HCT116 (cell line): ENCODE data around the gene UACA. TPM values are rescaled to one million over a fixed set of nuclear protein-coding genes. Genes with fewer than 3 reads are reported as not detected.

ENCODE experiments used
- ATAC-seq: fragments of 200-7000 bp; cut with Tn5 transposase; 2 replicates; pipeline ENCODE4 v1.9.1; 2020; ENCODE audit warnings: mild to moderate bottlenecking, moderate library complexity
- BruUV-seq: library from RNA; stranded (reverse); fragments of 400-500 nt; replicated peaks from 2 replicates; lab custom pipeline; 2021; lab: Mats Ljungman, UMichigan
- CTCF ChIA-PET: fragments of 300-600 bp; sonication (Branson Sonifier 250); formaldehyde crosslinking; loops from one replicate; lab custom pipeline; 2021; ENCODE audit warnings: antibody characterized with exemption; lab: Charles Lee
- POLR2A ChIA-PET: fragments of 300-600, 350-600 bp; sonication (Branson Sonifier 250); formaldehyde crosslinking; loops from one replicate; lab custom pipeline; 2021; ENCODE audit warnings: antibody characterized with exemption; lab: Charles Lee
- RAD21 ChIA-PET, 2 experiments: fragments of 300-600 bp; sonication (Branson Sonifier 250); formaldehyde crosslinking; loops; one replicate each; lab custom pipeline; 2023; ENCODE audit warnings: low total read pairs in 2 of 2; ENCODE audit not compliant: uncharacterized antibody in 2 of 2, unreplicated experiment in 2 of 2, low non-redundant PET in 1 of 2; lab: Charles Lee
- DNase-seq: peaks from one replicate; pipeline ENCODE4 v3.0.0-alpha.2; 2010; ENCODE audit warnings: low read depth, low spot score
- H2AFZ ChIP-seq: fragments of 200-600 bp; shearing (Covaris generic), sonication (generic); 2 replicates; pipeline ENCODE4 v1.6.1; 2017; ENCODE audit warnings: low read depth, mixed run types, mixed read lengths, antibody characterized with exemption, low read length; ENCODE audit not compliant: poor library complexity, severe bottlenecking
- H3K27ac ChIP-seq: 2 replicates; pipeline ENCODE4 v1.5.1; 2012; ENCODE audit warnings: low read depth, low read length
- H3K27me3 ChIP-seq: fragments of 200-600 bp; sonication (generic); 2 replicates; pipeline ENCODE4 v1.6.1; 2016; ENCODE audit warnings: mixed run types, low read length, mixed read lengths; ENCODE audit not compliant: insufficient read depth
- H3K36me3 ChIP-seq, 2 experiments: fragments of 200-500 bp in 1 of 2; fragments of 200-600 bp in 1 of 2; sonication (Bioruptor generic) in 1 of 2; sonication (generic) in 1 of 2; 2 replicates each; pipeline versions ENCODE4 v1.5.1 to v1.6.1; 2014 to 2016; ENCODE audit warnings: low read length in 2 of 2, inconsistent platforms in 1 of 2, mixed read lengths in 1 of 2, mixed run types in 1 of 2; ENCODE audit not compliant: insufficient read depth in 2 of 2, control insufficient read depth in 1 of 2
- H3K4me1 ChIP-seq, 2 experiments: fragments of 200-600 bp in 1 of 2; sonication (generic) in 1 of 2; 2 replicates each; pipeline versions ENCODE4 v1.5.1 to v1.6.1; 2012 to 2017; ENCODE audit warnings: low read length in 2 of 2, inconsistent platforms in 1 of 2, mild to moderate bottlenecking in 1 of 2, mixed read lengths in 1 of 2, mixed run types in 1 of 2, moderate library complexity in 1 of 2; ENCODE audit not compliant: insufficient read depth in 2 of 2, control insufficient read depth in 1 of 2
- H3K4me2 ChIP-seq: fragments of 200-600 bp; sonication (generic); 2 replicates; pipeline ENCODE4 v1.6.1; 2017; ENCODE audit warnings: mixed run types, low read length, mixed read lengths
- H3K4me3 ChIP-seq, 2 experiments: fragments of 200-600 bp in 1 of 2; sonication (generic) in 1 of 2; replicated peaks in 1 of 2; 2 replicates each; pipeline ENCODE4 v1.5.1; 2011 to 2016; ENCODE audit warnings: low read length in 2 of 2, control low read depth in 1 of 2, low read depth in 1 of 2, mild to moderate bottlenecking in 1 of 2, mixed read lengths in 1 of 2, mixed run types in 1 of 2
- H3K79me2 ChIP-seq: fragments of 200-600 bp; sonication (generic); 2 replicates; pipeline ENCODE4 v1.6.1; 2017; ENCODE audit warnings: mild to moderate bottlenecking, mixed run types, low read length, moderate library complexity, mixed read lengths; ENCODE audit not compliant: insufficient read depth
- H3K9ac ChIP-seq: fragments of 200-600 bp; sonication (generic); 2 replicates; pipeline ENCODE4 v1.6.1; 2016; ENCODE audit warnings: low read length, mixed read lengths
- H3K9me2 ChIP-seq: fragments of 200-600 bp; sonication (generic), shearing (Covaris generic); 2 replicates; pipeline ENCODE4 v1.6.1; 2017; ENCODE audit warnings: mixed run types, mild to moderate bottlenecking, moderate library complexity; ENCODE audit not compliant: insufficient read depth
- H3K9me3 ChIP-seq, 2 experiments: fragments of 200-500 bp in 1 of 2; fragments of 200-600 bp in 1 of 2; sonication (Bioruptor generic) in 1 of 2; sonication (generic) in 1 of 2; 2 replicates each; pipeline ENCODE4 v1.6.1; 2014 to 2017; ENCODE audit warnings: low read length in 2 of 2, mixed read lengths in 2 of 2, inconsistent platforms in 1 of 2, low read depth in 1 of 2, mild to moderate bottlenecking in 1 of 2, mixed run types in 1 of 2, moderate library complexity in 1 of 2; ENCODE audit not compliant: control insufficient read depth in 1 of 2, insufficient read depth in 1 of 2
- H4K20me1 ChIP-seq: fragments of 200-600 bp; sonication (generic), shearing (Covaris generic); 2 replicates; pipeline ENCODE4 v1.6.1; 2017; ENCODE audit warnings: mixed run types, mild to moderate bottlenecking, moderate library complexity; ENCODE audit not compliant: insufficient read depth
- CBX3 ChIP-seq: IDR thresholded peaks from 2 replicates; pipeline ENCODE4 v1.6.1; 2012; ENCODE audit warnings: low read depth
- CEBPB ChIP-seq: IDR thresholded peaks from 2 replicates; pipeline ENCODE4 v1.6.1; 2012; ENCODE audit warnings: low read depth
- ELF1 ChIP-seq: IDR thresholded peaks from 2 replicates; pipeline ENCODE4 v1.6.1; 2012; ENCODE audit warnings: low read depth, borderline replicate concordance
- EZH2 ChIP-seq: fragments of 200-600 bp; sonication (generic); IDR thresholded peaks from 2 replicates; pipeline ENCODE4 v1.6.1; 2017; ENCODE audit warnings: antibody characterized with exemption, mixed run types
- EZH2phosphoT487 ChIP-seq: fragments of 200-600 bp; IDR thresholded peaks from 2 replicates; pipeline ENCODE4 v1.6.1; 2018; ENCODE audit warnings: antibody characterized with exemption, borderline replicate concordance
- FOSL1 ChIP-seq: IDR thresholded peaks from 2 replicates; pipeline ENCODE4 v1.6.1; 2012; ENCODE audit warnings: low read depth
- POLR2A ChIP-seq: IDR thresholded peaks from 2 replicates; pipeline ENCODE4 v1.7.0; 2011; ENCODE audit warnings: borderline replicate concordance; ENCODE audit not compliant: insufficient read depth, insufficient read length; ENCODE audit errors: extremely low read depth
- RAD21 ChIP-seq: IDR thresholded peaks from 2 replicates; pipeline ENCODE4 v1.6.1; 2012; ENCODE audit warnings: low read depth, mild to moderate bottlenecking
- SIN3A ChIP-seq: IDR thresholded peaks from 2 replicates; pipeline ENCODE4 v1.6.1; 2012; ENCODE audit warnings: low read depth
- SP1 ChIP-seq: IDR thresholded peaks from 2 replicates; pipeline ENCODE4 v1.6.1; 2012; ENCODE audit warnings: low read depth
- SRF ChIP-seq: IDR thresholded peaks from 2 replicates; pipeline ENCODE4 v1.6.1; 2012; ENCODE audit warnings: low read depth
- TCF7L2 ChIP-seq: IDR thresholded peaks from 2 replicates; pipeline ENCODE4 v1.7.0; 2011; ENCODE audit warnings: borderline replicate concordance, inconsistent platforms; ENCODE audit not compliant: insufficient read depth, insufficient read length; ENCODE audit errors: extremely low read depth
- YY1 ChIP-seq: IDR thresholded peaks from 2 replicates; pipeline ENCODE4 v1.6.1; 2011; ENCODE audit warnings: low read length, low read depth, moderate library complexity, mild to moderate bottlenecking; ENCODE audit not compliant: insufficient replicate concordance; ENCODE audit errors: extremely low read depth
- ZFX ChIP-seq: fragments of 450-650 bp; IDR thresholded peaks from 2 replicates; pipeline ENCODE4 v1.6.1; 2017
- ZNF274 ChIP-seq: fragments of 200-500 bp; sonication (Bioruptor generic); IDR thresholded peaks from 2 replicates; pipeline ENCODE4 v1.6.1; 2014; ENCODE audit warnings: mild to moderate bottlenecking, low read depth, low read length, inconsistent platforms
- intact Hi-C: fragments of 100-400 bp; cut with micrococcal nuclease; formaldehyde crosslinking; loops from 2 replicates; pipeline ENCODE4 v1.10.0; 2022
- total RNA-seq: library from RNA; stranded (reverse); gene quantifications from one replicate; pipeline ENCODE4 v1.2.1, GENCODE V29; 2021; ENCODE audit not compliant: unreplicated experiment
- TF ChIP-seq, protein P1 (sequence below): IDR thresholded peaks from 2 replicates; pipeline ENCODE4 v1.6.1; 2012; ENCODE audit warnings: low read depth
- TF ChIP-seq, protein P2 (sequence below), 3 experiments: fragments of 200-600 bp in 1 of 3; sonication (generic) in 1 of 3; IDR thresholded peaks in 2 of 3; conservative IDR thresholded peaks in 1 of 3; 2 replicates each; pipeline ENCODE4 v1.5.1; 2012 to 2017; ENCODE audit warnings: low read depth in 2 of 3, low read length in 2 of 3, antibody characterized with exemption in 1 of 3, borderline replicate concordance in 1 of 3, control low read depth in 1 of 3, mild to moderate bottlenecking in 1 of 3, mixed read lengths in 1 of 3, mixed run types in 1 of 3, moderate library complexity in 1 of 3; ENCODE audit not compliant: insufficient read depth in 1 of 3

Gene UACA
- total RNA-seq, 1 experiment from 2014 or later = 47.4 TPM

DNA sequence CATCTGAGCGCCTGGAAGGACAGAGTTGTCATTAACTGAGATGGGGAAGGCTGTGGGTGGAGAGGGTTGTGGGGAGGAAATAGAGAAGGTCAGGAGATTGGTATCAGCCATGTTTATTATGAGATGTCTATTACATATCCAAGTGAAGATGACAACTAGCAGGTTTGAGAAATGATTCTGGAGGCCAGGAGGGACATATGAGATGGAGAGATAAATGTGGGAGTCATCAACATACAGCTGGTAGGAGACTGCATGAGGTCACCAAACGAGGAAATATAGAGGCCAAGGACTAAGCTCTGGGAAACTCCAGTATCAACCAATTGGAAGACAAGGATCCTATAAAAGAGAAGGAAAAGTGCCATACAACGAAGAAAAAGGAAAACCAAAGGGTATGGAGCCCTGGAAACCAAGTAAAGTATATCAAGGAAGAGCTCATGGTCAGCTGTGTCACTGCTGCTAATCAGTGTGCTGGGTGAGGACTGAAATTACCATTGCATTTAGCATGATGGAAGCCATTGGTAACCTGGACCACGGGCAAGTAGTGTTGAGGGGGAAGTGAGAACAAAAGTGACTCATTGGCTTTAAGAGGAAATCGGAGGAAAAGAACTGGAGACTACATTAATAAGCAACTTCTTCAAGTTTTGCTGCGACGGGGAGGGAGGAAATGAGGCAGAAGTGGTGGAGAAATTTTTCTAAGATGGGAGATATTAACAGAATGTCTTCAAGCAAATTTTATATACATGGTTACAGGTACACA lies 14.0 kb upstream of the UACA start:
- intact Hi-C loops = no loop called here
- no peak for TF ChIP-seq CEBPB
- TF ChIP-seq CBX3 = no peak
- TF ChIP-seq ZFX = no peak
- TF ChIP-seq TCF7L2 = no peak
- TF ChIP-seq EZH2phosphoT487 = no peak
- no peak for TF ChIP-seq FOSL1
- no peak for TF ChIP-seq SP1
- TF ChIP-seq SIN3A = no peak
- TF ChIP-seq, protein P1, sequence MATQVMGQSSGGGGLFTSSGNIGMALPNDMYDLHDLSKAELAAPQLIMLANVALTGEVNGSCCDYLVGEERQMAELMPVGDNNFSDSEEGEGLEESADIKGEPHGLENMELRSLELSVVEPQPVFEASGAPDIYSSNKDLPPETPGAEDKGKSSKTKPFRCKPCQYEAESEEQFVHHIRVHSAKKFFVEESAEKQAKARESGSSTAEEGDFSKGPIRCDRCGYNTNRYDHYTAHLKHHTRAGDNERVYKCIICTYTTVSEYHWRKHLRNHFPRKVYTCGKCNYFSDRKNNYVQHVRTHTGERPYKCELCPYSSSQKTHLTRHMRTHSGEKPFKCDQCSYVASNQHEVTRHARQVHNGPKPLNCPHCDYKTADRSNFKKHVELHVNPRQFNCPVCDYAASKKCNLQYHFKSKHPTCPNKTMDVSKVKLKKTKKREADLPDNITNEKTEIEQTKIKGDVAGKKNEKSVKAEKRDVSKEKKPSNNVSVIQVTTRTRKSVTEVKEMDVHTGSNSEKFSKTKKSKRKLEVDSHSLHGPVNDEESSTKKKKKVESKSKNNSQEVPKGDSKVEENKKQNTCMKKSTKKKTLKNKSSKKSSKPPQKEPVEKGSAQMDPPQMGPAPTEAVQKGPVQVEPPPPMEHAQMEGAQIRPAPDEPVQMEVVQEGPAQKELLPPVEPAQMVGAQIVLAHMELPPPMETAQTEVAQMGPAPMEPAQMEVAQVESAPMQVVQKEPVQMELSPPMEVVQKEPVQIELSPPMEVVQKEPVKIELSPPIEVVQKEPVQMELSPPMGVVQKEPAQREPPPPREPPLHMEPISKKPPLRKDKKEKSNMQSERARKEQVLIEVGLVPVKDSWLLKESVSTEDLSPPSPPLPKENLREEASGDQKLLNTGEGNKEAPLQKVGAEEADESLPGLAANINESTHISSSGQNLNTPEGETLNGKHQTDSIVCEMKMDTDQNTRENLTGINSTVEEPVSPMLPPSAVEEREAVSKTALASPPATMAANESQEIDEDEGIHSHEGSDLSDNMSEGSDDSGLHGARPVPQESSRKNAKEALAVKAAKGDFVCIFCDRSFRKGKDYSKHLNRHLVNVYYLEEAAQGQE = no peak
- TF ChIP-seq, protein P2, sequence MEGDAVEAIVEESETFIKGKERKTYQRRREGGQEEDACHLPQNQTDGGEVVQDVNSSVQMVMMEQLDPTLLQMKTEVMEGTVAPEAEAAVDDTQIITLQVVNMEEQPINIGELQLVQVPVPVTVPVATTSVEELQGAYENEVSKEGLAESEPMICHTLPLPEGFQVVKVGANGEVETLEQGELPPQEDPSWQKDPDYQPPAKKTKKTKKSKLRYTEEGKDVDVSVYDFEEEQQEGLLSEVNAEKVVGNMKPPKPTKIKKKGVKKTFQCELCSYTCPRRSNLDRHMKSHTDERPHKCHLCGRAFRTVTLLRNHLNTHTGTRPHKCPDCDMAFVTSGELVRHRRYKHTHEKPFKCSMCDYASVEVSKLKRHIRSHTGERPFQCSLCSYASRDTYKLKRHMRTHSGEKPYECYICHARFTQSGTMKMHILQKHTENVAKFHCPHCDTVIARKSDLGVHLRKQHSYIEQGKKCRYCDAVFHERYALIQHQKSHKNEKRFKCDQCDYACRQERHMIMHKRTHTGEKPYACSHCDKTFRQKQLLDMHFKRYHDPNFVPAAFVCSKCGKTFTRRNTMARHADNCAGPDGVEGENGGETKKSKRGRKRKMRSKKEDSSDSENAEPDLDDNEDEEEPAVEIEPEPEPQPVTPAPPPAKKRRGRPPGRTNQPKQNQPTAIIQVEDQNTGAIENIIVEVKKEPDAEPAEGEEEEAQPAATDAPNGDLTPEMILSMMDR (IDR thresholded peaks at IDR 0.05 in 2 of 3, conservative IDR thresholded peaks at IDR 0.05 in 1 of 3; ENCODE audit: borderline replicate concordance in 1 of 3, insufficient read depth in 1 of 3, low read depth in 2 of 3, low read length in 2 of 3) = no peak
- no peak for TF ChIP-seq ZNF274
- no peak for TF ChIP-seq EZH2
- TF ChIP-seq ELF1 = no peak
- no peak for TF ChIP-seq POLR2A
- no peak for TF ChIP-seq SRF
- TF ChIP-seq YY1 = no peak
- no peak for TF ChIP-seq RAD21
- Histone ChIP-seq H2AFZ (no peak overlapping the region), H3K9ac (no peak overlapping the region), H3K36me3 (no peaks in the 10 kb centered on the region), H3K4me2 (no peak overlapping the region), H3K79me2 (no peaks in the 10 kb centered on the region), H3K9me3 (no peaks in the 10 kb centered on the region), H3K4me1 (peaks cover 0 to 38% of the 10 kb centered on the region in 2 experiments; a peak in 3 of 4 replicates), H3K27me3 (no peaks in the 10 kb centered on the region), H4K20me1 (no peaks in the 10 kb centered on the region), H3K4me3 (no peak overlapping the region), H3K27ac (no peak overlapping the region), H3K9me2 (no peaks in the 10 kb centered on the region)
- ChIA-PET POLR2A (no interaction called here), RAD21 (no interaction called here), CTCF (interaction anchor here (2.4 kb wide), 1 partner anchor 34 kb away, joined by 8 read pairs; no protein-coding TSS in a partner anchor)
- ATAC-seq (no peak), DNase-seq (no peak)
- BruUV-seq = no TSS peak
